Measurements from ENCODE around the gene DTWD2.
"Not testable (repeated sequence)": the region's sequence is repeated elsewhere in the genome, so short reads cannot be mapped to it uniquely, and the experiment has no call there.

DTWD2 gene

DNA sequence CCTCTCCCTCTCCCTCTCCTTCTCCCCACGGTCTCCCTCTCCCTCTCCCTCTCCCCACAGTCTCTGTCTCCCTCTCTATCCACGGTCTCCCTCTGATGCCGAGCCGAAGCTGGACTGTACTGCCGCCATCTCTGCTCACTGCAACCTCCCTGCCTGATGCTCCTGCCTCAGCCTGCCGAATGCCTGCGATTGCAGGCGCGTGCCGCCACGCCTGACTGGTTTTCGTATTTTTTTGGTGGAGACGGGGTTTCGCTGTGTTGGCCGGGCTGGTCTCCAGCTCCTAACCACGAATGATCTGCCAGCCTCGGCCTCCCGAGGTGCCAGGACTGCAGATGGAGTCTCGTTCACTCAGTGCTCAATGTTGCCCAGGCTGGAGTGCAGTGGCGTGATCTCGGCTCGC is 24.0 kb downstream of the DTWD2 start:
- DNase-seq; in situ Hi-C loops (cut with MboI; ENCODE audit: low pct_unique_long_range_greater_than_20kb, low sequenced_read_pairs): not testable (repeated sequence)

DNA sequence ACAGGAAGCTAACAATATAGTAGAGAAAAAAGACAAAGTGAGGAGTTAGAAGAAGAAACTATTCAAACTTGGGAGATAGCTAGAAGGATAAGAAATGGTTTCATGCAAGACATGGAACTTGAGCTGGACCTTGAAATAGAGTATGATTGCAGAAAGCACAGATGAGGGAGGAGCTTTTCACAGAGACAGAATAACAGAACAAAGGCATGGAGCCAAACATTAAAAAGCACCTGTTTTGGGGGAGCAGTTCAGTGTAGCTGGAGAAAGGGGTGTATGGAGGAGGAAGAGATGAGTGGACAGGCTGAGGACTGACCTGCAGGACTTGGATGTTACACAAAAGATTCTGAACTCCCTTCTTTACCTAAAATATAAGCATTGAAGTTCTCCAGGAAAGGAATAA is 25.2 kb downstream of the DTWD2 start:
- in situ Hi-C loops (cut with MboI; ENCODE audit: low pct_unique_long_range_greater_than_20kb, low sequenced_read_pairs), result no loop called here
- no peak for DNase-seq

DNA sequence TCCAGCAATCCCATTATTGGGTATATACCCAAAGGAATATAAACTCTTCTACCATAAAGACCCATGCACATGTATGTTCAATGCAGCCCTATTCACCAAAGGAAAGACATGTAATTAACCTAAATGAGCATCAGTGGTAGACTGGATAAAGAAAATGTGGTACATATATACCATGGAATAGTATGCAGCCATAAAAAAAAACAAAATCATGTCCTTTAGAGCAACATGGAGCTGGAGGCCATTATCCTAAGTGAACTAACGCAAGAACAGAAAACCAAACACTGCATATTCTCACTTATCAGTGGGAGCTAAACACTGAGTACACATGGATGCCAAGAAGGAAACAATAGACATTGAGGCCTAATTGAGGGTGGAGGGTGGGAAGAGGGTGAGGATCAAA is 27.8 kb downstream of the DTWD2 start:
- DNase-seq, result no peak
- in situ Hi-C loops (cut with MboI; ENCODE audit: low pct_unique_long_range_greater_than_20kb, low sequenced_read_pairs), result no loop called here

GRCh38 chr5:118956727-118957126 is 31.6 kb downstream of the DTWD2 start:
- in situ Hi-C loops (cut with MboI; ENCODE audit: low pct_unique_long_range_greater_than_20kb, low sequenced_read_pairs), result no loop called here

DNA sequence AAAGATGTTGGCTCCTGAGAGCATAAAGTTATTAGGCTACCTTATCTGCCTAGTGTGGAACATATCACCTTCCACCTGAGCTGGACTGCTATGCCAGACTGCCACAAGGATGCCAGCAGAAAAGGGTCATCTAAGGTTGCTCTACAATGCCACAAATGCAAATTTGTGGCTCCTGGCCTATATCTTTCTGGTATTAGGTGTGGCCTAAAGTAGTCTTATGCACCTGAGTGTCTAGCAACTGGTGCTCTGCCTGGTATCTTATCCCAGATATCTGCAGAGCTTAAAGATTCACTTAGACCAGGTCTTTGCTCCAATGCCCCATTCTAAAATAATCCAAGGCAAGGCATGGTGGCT is 34.7 kb downstream of the DTWD2 start:
- no peak for DNase-seq
- in situ Hi-C loops (cut with MboI; ENCODE audit: low pct_unique_long_range_greater_than_20kb, low sequenced_read_pairs), result no loop called here

More at GRCh38 chr5:118956727-118957126, 31.6 kb downstream of the DTWD2 start:
- DNase-seq, result peak; percentile 25

- in situ Hi-C loops (cut with MboI; ENCODE audit: low pct_unique_long_range_greater_than_20kb, low sequenced_read_pairs), result no loop called here
- no peak for DNase-seq
These were observed 35.2 kb downstream of the DTWD2 start for GRCh38 chr5:118952992-118953651.

DNA sequence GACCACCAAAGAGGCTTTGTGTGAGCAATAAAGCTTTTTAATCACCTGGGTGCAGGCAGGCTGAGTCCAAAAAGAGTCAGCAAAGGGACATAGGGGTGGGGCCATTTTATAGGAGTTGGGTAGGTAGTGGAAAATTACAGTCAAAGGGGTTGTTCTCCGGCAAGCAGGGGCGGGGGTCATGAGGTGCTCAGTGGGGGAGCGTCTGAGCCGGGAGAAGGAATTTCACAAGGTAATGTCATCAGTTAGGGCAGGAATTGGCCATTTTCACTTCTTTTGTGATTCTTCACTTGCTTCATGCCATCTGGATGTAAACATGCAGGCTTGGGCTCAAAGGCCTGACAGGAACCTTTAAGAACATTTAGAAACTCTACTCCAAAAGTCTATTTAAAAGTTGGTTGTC is 36.0 kb downstream of the DTWD2 start:
- in situ Hi-C loops (cut with MboI; ENCODE audit: low pct_unique_long_range_greater_than_20kb, low sequenced_read_pairs), result not testable (repeated sequence)

DNA sequence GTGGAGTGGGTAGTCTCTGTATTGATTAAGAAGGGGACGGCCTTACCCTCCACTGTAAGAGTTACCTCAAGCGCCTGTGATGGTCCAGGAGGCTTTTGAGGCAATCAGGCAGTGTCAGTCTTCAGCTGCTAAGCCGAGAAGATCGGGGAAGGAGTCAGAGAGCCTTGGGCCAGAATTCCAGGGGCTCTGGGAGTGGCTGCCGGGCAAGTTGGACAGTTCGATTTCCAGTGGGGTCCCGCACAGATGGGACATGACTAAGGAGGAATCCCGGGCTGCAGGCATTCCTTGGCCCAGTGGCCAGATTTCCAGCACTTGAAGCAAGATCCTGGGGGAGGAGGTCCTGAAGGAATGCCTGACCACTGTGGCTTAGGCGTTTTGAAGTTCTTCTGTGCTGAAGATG is 38.0 kb downstream of the DTWD2 start:
- in situ Hi-C loops (cut with MboI; ENCODE audit: low pct_unique_long_range_greater_than_20kb, low sequenced_read_pairs), result not testable (repeated sequence)

More for the DNA sequence above, 36.0 kb downstream of the DTWD2 start:
- DNase-seq, result not testable (repeated sequence)

DNA sequence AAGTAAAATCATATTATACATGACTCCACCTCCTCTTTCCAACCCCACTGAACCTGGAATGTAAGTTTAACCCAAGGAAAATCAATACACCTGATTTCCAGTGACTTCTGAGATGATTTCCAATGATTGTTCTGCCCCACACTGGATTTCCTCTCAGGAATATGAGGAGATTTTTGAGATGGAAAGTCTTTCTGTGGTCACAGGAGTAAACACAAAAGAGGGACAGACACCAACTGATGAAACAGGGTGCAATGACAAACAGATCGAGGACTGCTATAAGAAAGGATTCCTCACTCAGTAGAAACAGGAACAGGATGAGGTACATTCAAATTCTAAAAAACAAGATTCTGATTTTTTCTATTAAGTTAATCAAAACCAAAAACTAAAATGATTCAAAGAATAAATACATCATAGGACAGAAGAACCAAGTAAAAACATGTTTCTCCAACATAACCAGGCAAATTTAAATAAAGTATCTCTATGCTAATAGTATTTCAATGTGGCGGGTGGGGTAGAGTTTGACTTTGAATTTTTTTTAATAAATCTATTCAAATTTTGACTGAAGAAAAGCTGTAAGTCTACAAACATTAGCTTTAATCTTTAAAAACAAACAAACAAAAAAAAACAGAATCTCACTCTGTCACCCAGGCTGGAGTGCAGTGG is 42.1 kb downstream of the DTWD2 start:
- in situ Hi-C loops (cut with MboI; ENCODE audit: low pct_unique_long_range_greater_than_20kb, low sequenced_read_pairs), result no loop called here

More for the DNA sequence above, 38.0 kb downstream of the DTWD2 start:
- DNase-seq, result not testable (repeated sequence)

GRCh38 chr5:118937393-118938061 is 50.8 kb downstream of the DTWD2 start:
- DNase-seq, result no peak
- in situ Hi-C loops (cut with MboI; ENCODE audit: low pct_unique_long_range_greater_than_20kb, low sequenced_read_pairs), result no loop called here

More for the DNA sequence above, 42.1 kb downstream of the DTWD2 start:
- DNase-seq, result no peak

DNA sequence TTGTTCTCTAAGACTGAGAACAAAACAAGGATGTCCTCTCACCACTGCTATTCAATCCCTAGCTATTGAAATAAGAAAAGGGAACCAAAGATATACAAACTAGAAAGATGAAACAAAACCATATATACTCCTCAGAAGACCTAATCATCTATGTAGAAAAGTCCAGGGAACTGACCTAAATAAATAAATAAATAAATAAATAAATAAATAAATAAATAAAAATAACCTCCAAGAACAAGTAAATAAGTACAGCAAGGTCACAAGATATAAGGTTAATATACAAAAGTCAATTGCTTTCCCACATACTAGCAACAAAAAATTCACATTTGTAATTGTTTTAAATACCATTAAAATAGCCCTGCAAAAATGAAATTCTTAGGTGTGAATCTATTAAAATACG is 54.6 kb downstream of the DTWD2 start:
- no peak for DNase-seq
- in situ Hi-C loops (cut with MboI; ENCODE audit: low pct_unique_long_range_greater_than_20kb, low sequenced_read_pairs), result no loop called here

DNA sequence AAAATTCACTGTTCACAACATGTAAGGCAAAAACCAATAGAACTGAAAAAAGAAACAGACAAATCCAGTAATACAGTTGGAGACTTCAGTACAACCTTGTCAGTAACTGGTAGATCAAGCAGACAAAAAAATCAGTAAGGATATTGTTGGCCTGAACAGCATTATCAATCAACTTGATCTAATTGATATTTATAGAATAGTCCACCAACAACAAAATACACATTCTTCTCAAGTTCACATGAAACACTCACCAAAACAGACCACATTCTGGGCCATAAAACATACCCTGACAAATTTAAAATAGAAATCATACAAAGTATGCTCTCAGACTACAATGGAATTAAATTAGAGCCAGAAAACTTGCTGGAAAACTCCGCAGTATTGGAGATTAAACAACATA is 56.8 kb downstream of the DTWD2 start:
- DNase-seq, result no peak
- in situ Hi-C loops (cut with MboI; ENCODE audit: low pct_unique_long_range_greater_than_20kb, low sequenced_read_pairs), result no loop called here

GRCh38 chr5:118924006-118924389 is 64.3 kb downstream of the DTWD2 start:
- in situ Hi-C loops (cut with MboI; ENCODE audit: low pct_unique_long_range_greater_than_20kb, low sequenced_read_pairs), result no loop called here
- DNase-seq, result no peak

DNA sequence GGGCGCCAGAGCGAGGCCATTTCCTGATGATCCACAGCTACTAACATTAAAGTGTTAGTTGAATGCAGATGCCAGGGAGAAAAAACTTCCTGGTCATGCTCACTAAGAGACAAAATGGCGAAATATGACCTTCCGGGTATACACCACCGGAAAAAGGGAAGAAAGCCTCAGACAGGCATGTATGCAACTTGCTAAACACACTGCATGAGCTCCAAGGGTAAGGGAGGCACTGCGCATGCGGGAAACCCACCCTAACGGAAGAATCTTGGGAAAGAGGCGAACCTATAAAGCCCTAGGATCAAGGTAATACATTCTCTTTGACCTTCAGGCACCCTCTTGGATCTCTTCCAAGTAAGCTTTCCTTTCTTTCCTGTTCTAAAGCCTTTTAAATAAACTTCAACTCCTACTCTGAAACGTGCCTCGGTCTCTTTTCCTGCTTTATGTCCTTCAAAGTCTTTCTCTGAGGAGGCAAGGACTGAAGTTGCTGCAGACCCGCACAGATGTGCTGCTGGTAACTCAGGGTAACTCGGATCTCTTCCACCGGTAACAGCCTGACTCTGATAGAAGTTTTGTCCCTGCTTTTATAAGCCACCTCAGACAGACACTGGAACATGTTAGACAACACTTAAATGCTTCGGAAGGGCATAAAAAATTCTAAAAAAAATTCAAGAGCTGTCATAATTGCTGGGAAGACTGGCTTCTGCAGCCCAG is 64.9 kb downstream of the DTWD2 start:
- in situ Hi-C loops (cut with MboI; ENCODE audit: low pct_unique_long_range_greater_than_20kb, low sequenced_read_pairs), result no loop called here
- no peak for DNase-seq

DNA sequence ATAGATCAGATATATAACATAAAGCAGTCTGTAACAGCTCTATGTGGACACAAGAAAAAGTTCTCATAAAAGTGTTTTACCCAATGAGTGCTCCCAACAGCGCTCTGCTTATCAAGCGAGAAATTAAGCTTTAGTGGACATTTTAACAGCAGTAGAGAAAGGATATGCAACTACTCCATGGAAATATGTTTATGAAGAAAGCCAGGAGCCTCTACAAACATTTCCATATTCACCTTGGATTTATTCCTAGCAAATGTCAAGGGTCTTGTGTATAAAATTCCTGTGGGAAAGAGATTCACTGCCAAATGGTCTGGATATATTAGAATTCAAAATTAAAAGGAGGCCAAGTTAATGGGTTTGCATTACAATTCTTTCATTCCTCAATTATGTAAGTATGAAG is 66.5 kb downstream of the DTWD2 start:
- in situ Hi-C loops (cut with MboI; ENCODE audit: low pct_unique_long_range_greater_than_20kb, low sequenced_read_pairs), result no loop called here
- DNase-seq, result no peak

- DNase-seq, result no peak
- in situ Hi-C loops (cut with MboI; ENCODE audit: low pct_unique_long_range_greater_than_20kb, low sequenced_read_pairs), result no loop called here
These were observed 69.3 kb downstream of the DTWD2 start for GRCh38 chr5:118919016-118919415.

DNA sequence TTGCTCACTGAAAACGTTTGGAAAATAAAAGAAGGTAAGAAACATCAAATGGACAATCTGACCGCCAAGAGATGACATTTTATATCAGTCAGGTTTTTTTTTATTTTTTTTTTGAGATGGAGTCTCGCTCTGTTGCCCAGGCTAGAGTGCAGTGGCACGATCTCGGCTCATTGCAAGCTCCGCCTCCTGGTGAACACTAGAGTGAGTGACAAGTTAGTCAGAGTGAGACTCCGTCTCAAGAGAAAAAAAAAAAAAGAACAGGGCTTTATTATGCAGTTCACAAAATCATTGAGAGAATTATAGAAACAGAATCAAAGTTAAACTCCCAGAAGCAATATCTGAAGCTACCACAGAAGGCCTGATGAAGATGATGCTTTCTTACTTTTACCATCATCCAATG is 70.1 kb downstream of the DTWD2 start:
- in situ Hi-C loops (cut with MboI; ENCODE audit: low pct_unique_long_range_greater_than_20kb, low sequenced_read_pairs), result no loop called here

DNA sequence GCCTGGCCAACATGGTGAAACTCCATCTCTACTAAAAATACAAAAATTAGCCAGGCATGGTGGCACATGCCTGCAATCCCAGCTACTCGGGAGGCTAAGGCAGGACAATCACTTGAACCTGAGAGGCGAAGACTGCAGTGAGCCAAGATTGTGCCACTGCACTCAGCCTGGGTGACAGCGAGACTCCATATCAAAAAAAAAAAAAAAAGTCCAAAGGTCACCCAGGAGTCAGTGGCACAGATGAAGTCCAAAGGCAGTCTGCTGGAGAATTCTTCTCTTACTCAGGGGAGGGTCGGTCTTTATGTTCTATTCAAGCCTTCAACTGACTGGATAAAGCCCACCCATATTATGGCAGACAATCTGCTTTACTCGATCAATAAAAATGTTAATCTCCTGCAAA is 80.8 kb downstream of the DTWD2 start:
- in situ Hi-C loops (cut with MboI; ENCODE audit: low pct_unique_long_range_greater_than_20kb, low sequenced_read_pairs); DNase-seq: not testable (repeated sequence)

More for the DNA sequence above, 70.1 kb downstream of the DTWD2 start:
- DNase-seq, result no peak

GRCh38 chr5:118906947-118907346 is 81.4 kb downstream of the DTWD2 start:
- in situ Hi-C loops (cut with MboI; ENCODE audit: low pct_unique_long_range_greater_than_20kb, low sequenced_read_pairs), result no loop called here
- DNase-seq, result no peak

DNA sequence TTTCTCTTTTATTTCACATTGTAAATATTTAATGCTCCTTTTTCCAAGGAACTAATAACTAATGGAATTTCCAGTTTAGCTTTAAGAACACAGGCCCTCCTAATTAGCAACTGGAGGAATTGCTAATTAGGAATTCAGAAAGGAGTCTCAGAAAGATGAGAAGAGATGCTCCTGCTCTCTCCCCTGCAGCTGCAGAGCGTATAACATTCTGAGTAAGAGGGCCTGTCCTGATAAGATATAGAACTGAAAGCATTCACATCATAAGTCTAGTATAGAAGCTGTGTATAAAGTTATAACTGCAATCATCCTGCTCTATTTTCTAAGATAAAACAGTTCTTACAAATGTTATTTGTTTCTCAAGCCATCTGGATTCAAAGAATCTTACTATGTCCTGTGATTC is 83.2 kb downstream of the DTWD2 start:
- in situ Hi-C loops (cut with MboI; ENCODE audit: low pct_unique_long_range_greater_than_20kb, low sequenced_read_pairs), result no loop called here
- DNase-seq, result no peak
